Right ventricle myocardium inferior (tissue), 1 donor: ENCODE measurements around the gene SPATA33. TPM values are rescaled to one million over a fixed set of nuclear protein-coding genes. Genes with fewer than 3 reads are reported as not detected.
"Not testable (repeated sequence)": the region's sequence is repeated elsewhere in the genome, so short reads cannot be mapped to it uniquely, and the experiment has no call there.

ENCODE experiments used
- ATAC-seq: fragments of 200-7000 bp; cut with Tn5 transposase; one replicate; pipeline ENCODE4 v1.9.1; 2020; ENCODE audit warnings: mild to moderate bottlenecking, moderate library complexity
- DNase-seq: peaks from one replicate; pipeline ENCODE4 v3.0.0; 2021; ENCODE audit errors: missing footprints
- intact Hi-C: fragments of 100-400 bp; cut with DNase I; formaldehyde crosslinking; loops from one replicate; pipeline ENCODE4 v1.11.0; 2022
- total RNA-seq: library from RNA; stranded (reverse); fragmentation: NEBNext Ultra II Directional; extraction: Animal tissue kit (Norgen Biotek cat#: 25700); gene quantifications from one replicate; pipeline ENCODE4 v1.2.1, GENCODE V29; 2021
- donor health status: DM: no; HTN: yes; CAD: no; lungs with severe emphysema.

Gene SPATA33
- total RNA-seq, 1 donor from 2014 or later, result 1.6 TPM

- DNase-seq, result peak; percentile 11
- ATAC-seq, result no peak
- intact Hi-C loops, result loop anchor here (10.0 kb wide), 1 partner anchor 329 kb away; no protein-coding TSS in a partner anchor
Observed at GRCh38 chr16:89653656-89654295, 3.9 kb upstream of the SPATA33 start.

- ATAC-seq, result no peak
- DNase-seq, result peak; percentile 5
- intact Hi-C loops, result loop anchor here (5.0 to 10.0 kb wide), 2 partner anchors 47 to 330 kb away; partner anchors contain the start of gene SPATA2L
Observed at GRCh38 chr16:89655062-89655643, 2.5 kb upstream of the SPATA33 start.

GRCh38 chr16:89656435-89657121 is 1.1 kb upstream of the SPATA33 start:
- DNase-seq, result peak; percentile 53
- intact Hi-C loops, result loop anchor here (5.0 to 10.0 kb wide), 2 partner anchors 46 to 332 kb away; partner anchors contain the start of gene SPATA2L
- ATAC-seq, result no peak

GRCh38 chr16:89658221-89658879 is 714 bp downstream of the SPATA33 start:
- intact Hi-C loops, result loop anchor here (5.0 to 10.0 kb wide), 2 partner anchors 44 to 334 kb away; partner anchors contain the start of gene SPATA2L
- DNase-seq (peak; percentile 52), ATAC-seq (no peak)

GRCh38 chr16:89660146-89660545 is 2.5 kb downstream of the SPATA33 start:
- no peak for DNase-seq
- intact Hi-C loops, result no loop called here
- no peak for ATAC-seq

- DNase-seq (no peak), ATAC-seq (no peak)
- intact Hi-C loops, result no loop called here
Observed at GRCh38 chr16:89661215-89661614, 3.6 kb downstream of the SPATA33 start.

GRCh38 chr16:89664238-89664637 is 6.6 kb downstream of the SPATA33 start:
- intact Hi-C loops, result not testable (repeated sequence)

GRCh38 chr16:89667000-89667399 is 9.4 kb downstream of the SPATA33 start:
- ATAC-seq, DNase-seq, intact Hi-C loops: not testable (repeated sequence)

More at GRCh38 chr16:89664238-89664637, 6.6 kb downstream of the SPATA33 start:
- ATAC-seq, DNase-seq: not testable (repeated sequence)

- no peak for ATAC-seq
- intact Hi-C loops, result no loop called here
- DNase-seq, result no peak
Observed at GRCh38 chr16:89667633-89668032, 10.0 kb downstream of the SPATA33 start.

GRCh38 chr16:89668790-89669158 is 11.1 kb downstream of the SPATA33 start:
- no peak for ATAC-seq
- intact Hi-C loops, result no loop called here
- DNase-seq, result no peak

- no peak for ATAC-seq
- DNase-seq, result no peak
- intact Hi-C loops, result no loop called here
Observed at GRCh38 chr16:89669755-89670154, 12.1 kb downstream of the SPATA33 start.

- intact Hi-C loops, result no loop called here
- DNase-seq, result no peak
- no peak for ATAC-seq
Observed at GRCh38 chr16:89670496-89671431, 13.1 kb downstream of the SPATA33 start.

- intact Hi-C loops, ATAC-seq: not testable (repeated sequence)
Observed at GRCh38 chr16:89671565-89671964, 13.9 kb downstream of the SPATA33 start.

GRCh38 chr16:89672177-89672941 is 14.7 kb downstream of the SPATA33 start:
- ATAC-seq (no peak), DNase-seq (no peak)
- intact Hi-C loops, result no loop called here

More at GRCh38 chr16:89671565-89671964, 13.9 kb downstream of the SPATA33 start:
- DNase-seq, result not testable (repeated sequence)

GRCh38 chr16:89678258-89678657 is 20.6 kb downstream of the SPATA33 start:
- intact Hi-C loops, result no loop called here
- no peak for DNase-seq
- no peak for ATAC-seq

GRCh38 chr16:89685916-89686315 is 28.3 kb downstream of the SPATA33 start:
- intact Hi-C loops, result no loop called here
- DNase-seq (no peak), ATAC-seq (no peak)

GRCh38 chr16:89686520-89687091 is 29.0 kb downstream of the SPATA33 start, which contains the start of gene CDK10:
CDK10 (plus strand) TSS chr16:89686689; CDS start chr16:89686711, 22 bp downstream.
- ATAC-seq, result peak; percentile 90
- intact Hi-C loops, result no loop called here
- DNase-seq, result peak; percentile 90
